ENCODE data around the gene ACSF3.

DNA sequence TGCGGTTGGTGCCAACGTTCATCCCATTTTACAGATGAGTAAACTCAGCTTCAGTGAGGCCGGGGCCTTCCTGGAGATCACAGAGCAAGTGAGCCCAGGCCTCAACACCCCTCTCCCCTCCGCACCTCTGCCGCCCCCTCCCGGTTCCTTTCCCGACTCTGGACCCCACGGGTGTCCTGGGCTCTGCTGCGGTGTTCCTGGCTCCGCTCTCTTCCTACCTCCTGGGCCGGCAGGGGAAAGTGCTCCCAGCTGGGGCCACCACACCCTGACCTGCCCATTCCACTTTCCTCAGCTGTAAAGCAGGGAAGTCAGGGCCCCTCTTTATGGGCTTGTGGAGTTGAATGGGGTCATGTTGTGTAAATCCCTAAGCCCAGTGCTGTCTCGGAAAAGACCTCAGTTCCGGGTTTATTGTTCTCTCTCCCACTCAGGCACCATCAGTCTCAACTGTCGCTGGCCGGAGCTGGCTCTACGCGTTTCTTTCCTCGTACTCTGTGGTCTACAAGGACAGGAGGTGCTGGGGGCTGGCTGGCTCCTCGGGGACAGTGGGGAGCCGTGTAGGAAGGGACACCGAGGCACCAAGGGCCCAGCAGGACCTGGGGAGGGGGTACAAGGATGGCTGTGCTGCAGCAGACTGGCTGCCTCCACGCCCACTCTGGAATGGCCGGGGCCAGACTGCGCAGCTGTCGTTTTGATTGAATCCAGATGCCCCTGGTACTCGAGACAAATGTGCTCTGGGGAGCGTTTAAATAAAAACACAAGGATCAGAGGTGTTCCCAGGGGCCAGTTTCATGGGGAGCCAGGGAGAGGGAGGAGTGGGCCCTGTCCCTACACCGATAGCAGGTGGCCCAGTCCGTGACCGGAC is 21.7 kb upstream of the ACSF3 start:
- TF ChIP-seq POLR2A (IDR thresholded peaks at IDR 0.05) (no peak), POLR2AphosphoS5 (IDR thresholded peaks at IDR 0.05) (no peak)
- TF ChIP-seq, protein P1, sequence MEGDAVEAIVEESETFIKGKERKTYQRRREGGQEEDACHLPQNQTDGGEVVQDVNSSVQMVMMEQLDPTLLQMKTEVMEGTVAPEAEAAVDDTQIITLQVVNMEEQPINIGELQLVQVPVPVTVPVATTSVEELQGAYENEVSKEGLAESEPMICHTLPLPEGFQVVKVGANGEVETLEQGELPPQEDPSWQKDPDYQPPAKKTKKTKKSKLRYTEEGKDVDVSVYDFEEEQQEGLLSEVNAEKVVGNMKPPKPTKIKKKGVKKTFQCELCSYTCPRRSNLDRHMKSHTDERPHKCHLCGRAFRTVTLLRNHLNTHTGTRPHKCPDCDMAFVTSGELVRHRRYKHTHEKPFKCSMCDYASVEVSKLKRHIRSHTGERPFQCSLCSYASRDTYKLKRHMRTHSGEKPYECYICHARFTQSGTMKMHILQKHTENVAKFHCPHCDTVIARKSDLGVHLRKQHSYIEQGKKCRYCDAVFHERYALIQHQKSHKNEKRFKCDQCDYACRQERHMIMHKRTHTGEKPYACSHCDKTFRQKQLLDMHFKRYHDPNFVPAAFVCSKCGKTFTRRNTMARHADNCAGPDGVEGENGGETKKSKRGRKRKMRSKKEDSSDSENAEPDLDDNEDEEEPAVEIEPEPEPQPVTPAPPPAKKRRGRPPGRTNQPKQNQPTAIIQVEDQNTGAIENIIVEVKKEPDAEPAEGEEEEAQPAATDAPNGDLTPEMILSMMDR (IDR thresholded peaks at IDR 0.05) = no peak

All from breast epithelium (tissue), 3 donors.